Jurkat, Clone E6-1 (cell line): Measurements from ENCODE around the gene VSX2.

Experiments used
- DNase-seq: peaks from one replicate; pipeline ENCODE4 v3.0.0-alpha.2; 2011; ENCODE audit warnings: low read depth, low spot score
- H3K4me3 ChIP-seq: 2 replicates; pipeline ENCODE4 v1.5.1; 2011; ENCODE audit warnings: mild to moderate bottlenecking, low read length, control low read depth, moderate library complexity

Gene VSX2

DNA sequence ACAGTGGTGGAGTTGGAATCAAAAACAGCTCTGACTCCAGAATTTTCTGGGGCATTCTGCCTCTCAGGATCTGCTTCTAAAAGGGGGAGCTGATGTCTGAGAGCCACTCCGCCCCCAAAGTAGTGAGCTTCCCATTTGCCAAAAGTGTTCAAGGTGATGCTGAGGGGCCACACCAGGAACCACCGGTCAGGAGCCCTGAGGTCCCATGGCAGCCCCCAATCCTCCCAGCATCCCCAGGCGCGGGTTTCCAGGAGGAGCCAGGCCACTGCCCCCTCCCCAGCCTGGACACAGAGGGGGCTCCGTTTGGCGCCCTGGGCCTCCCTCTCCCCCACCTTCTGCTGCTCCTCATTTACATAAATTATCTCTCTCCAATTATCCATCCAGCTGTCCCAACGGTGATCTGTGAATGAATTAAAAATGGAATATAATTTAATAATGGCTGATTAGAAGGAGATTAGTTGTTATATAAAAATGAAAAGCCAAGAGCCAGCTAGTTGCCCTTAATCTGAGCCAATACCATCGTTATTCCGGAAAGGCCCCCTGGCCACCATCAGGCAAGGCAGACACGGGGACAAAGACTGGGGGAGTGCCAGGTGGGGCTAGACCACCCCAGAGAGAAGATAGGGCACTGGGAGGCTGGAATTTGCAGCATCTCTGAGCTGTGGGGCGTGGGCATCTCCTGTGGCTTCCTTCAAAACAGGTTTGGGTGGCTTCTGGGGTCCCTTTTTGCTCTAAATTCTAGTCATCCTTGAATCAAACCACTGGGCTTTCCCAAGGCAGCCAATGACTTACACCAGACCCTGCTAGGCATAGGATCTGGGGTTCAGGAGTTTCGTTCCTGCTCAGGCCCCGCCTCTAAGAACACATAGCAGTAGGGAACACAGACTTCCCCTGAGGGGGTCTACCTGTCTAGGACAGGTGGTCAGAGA, 19.7 kb upstream of the VSX2 start:
- no peak overlapping the region for H3K4me3 ChIP-seq
- DNase-seq, result no peak

DNA sequence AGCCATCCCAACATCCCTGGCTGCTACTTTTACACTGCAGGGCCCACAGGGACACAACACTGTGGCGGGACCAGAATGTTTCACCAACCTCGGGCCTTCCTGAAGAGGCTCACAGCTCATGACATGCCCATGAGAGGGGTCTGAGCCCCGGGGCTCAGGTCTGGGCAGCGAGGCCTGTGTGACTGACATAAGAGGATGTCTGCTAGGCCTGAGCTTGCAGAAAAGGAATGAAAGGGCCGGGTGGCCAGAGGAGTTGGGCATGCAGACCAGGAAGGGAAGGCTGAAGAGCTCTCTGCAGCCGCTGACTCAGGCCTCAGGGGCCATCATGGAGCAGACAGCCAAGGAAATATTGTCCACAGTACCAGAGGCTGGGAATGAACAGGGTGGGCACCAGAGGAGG, 18.3 kb upstream of the VSX2 start:
- no peak overlapping the region for H3K4me3 ChIP-seq

DNA sequence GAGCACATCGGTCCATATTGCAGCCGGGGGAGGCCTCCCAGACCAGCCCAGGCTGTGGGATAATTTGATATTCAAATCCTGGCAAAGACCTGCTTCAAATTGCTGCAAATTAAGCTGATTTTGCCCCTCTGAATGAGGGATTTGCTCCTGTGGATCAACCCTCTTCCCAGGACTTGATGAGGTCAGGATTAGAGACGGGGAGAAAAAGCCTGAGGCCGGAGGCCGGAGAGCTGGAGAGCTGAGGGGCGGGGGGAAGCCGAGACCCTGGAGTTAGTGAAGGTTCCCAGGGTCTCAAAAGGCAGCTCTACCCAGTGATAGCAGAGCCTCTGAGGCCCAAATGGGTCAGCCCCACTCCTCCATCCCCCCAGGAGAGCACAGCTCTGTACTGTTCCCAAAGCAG, 17.5 kb upstream of the VSX2 start:
- no peak for DNase-seq
- no peak overlapping the region for H3K4me3 ChIP-seq

More for the DNA sequence above, 18.3 kb upstream of the VSX2 start:
- DNase-seq, result no peak

DNA sequence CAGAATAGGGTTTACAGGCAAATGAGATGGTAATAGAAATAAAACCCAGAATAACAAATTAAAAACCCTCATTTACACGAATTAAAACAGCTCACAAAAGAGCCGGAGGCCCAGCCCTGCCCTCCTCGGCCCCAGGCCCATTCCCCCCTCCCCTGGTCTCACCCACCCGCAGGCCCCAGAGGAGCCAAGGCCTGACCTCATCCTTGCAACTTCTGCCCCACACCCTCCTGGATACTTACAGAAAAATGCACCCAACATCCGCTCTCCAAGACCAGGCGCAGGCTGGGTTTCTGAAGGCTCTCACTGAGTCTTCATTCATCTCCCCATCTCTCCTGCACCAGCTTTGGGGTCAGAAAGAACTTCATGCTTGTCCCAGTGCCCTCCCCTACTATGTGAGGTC, 16.2 kb upstream of the VSX2 start:
- no peak overlapping the region for H3K4me3 ChIP-seq
- DNase-seq, result no peak

DNA sequence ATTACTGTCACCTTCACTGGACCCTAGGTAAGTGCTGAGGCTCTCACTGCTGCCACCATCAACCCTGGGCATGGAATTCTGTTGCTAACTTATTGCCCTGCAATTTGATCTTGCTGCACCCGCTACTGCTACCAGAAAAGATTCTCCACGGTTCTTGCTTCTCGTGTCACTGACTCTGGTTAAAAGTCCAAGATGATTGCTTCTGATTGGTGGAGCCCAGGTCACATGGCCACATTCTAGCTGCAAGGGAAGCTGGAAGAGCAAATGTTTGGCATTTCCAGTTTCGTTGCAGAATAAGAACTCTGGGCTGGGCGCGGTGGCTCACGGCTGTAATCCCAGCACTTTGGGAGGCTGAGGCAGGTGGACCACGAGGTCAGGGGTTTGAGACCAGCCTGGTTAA, 7.5 kb upstream of the VSX2 start:
- no peak overlapping the region for H3K4me3 ChIP-seq
- DNase-seq, result no peak

DNA sequence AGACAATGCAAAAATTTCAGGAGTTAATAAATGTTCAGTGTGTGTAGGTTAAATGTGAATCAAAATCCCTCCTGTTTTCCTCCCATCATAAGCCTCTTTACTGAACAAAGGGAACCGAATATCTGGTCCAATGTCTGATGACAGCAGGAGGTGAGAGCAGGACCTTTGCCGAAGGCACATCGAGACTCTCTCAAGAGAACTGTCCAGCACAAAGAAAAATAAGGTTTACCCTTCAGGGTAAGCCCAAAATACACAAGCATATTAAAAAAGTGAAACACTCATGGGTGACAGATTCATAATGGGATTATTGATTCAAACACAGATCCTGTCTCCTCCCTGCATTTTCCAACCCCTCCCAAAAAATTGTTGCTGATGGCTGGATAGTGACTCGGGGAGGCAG, 4.2 kb upstream of the VSX2 start:
- H3K4me3 ChIP-seq, result no peak overlapping the region
- no peak for DNase-seq

DNA sequence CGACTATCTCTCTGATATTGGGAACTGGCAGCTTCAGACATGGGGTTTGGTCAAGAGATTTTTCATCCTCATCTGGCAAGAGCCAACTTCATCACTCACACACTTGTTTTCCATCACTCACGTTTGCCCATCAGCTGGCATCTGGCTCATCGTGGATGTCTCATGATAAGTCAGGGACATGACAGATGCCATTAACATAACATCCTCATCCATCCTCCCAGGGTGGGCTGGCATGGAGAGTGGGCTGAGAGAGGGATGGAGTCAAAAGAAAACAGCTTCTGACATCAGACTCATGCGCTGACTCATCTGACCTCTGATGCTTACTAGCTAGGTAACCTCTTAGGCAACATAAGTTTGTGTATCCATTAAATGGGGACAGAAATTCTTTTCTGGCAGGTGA, 1.8 kb upstream of the VSX2 start:
- H3K4me3 ChIP-seq, result no peak overlapping the region
- no peak for DNase-seq

DNA sequence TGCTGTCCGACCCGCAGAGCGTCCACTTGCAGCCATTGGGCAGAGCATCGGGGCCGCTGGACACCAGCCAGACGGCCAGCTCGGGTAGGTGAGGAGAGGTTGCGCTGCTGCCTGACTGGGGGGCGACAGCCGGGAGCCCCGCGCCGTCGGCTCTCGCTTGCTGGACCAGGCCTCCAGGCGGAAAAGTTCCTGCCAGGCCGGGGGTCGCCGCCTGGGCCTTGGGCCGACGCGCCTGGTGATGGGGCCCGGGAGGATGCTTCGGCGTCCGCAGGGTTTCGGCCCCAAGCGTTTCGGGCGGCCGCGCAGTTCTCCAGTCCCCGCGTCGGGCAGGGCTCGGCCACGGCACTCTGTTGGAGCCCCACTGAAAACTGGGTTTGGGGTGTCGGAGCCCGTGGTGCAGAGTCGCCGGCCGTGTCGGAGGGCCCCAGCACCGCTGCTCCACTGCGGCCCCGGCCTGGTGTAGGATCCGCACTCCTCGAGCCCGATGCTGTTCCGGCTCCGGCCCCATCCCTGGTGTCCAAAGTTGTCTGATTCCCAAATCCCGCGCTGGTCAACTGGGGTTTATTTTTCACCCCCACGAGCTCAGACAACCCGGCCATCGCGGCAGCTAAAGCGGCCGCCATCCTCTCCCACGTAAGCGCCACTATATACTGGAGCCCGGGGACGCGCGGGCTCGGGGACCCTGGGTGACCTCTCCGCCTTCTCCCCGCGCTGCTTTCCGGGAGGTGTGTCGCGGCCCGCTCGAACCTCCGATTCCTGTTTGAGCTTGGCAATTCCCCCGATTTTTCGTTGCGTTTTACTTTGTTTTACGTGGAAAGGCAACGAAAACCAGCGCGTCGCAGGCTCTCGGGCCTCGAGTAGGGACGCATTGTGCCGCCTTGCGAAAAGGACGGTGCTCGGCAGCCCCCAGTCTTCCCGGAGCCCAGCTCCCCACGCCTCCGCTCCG, 872 bp downstream of the VSX2 start:
- no peak overlapping the region for H3K4me3 ChIP-seq
- no peak for DNase-seq

DNA sequence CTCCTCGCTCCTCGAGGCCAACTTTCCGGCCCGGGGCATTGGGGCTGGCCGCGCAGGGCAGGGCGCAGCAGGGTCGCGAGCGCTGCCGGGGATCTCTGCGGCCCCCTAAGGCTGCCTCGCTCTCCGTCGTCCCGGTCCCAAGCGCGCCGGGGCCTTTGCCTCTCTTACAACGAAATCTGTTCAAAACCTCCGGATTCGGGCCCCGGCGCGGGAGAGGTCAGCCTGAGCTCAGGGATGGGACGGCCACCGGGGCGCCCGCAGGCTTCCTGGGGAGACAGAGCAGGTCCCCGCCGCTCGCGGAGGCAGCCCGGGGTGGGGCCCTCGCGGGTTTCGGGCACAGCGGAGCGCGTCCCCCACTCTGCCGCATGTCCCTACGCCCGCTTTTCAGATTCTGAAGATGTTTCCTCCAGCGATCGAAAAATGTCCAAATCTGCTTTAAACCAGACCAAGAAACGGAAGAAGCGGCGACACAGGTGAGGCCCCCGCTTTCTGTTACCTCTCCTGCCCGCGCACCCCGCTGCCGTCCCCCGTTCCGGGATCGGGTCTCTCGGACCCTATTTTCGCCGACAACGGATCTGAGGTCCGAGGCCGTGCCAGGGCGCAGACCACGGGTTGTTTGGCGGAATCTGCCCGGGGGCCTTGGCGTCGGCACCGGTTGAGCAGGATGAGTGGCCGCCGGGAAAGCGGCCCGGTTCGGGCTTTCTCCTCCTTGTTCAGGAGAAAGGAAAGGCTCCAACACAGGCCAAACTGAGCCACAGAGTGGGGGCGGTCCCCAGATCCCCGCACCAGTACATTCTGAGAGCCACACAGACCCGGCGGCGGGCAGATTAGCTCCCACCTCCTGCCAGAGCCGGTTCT, 1.8 kb downstream of the VSX2 start:
- DNase-seq, result no peak
- no peak overlapping the region for H3K4me3 ChIP-seq

DNA sequence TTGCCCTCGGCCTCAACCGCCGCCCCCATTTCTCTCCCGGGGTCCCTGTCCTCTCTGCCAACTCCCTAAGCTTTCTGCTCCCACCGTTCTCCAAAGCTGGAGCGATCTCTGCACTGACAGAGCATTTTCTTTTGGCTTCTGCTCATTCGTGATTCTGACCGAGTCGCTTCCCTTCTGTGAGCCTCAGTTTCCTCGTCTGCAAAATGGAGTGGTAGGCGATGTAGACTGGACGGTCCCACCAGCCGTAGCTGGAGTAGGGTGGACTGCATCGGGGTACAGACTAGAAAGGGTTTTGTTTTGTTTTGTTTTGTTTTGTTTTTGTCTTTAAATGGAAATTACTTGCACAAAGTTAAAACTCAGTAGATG, 2.4 kb downstream of the VSX2 start:
- no peak for DNase-seq
- no peak overlapping the region for H3K4me3 ChIP-seq

DNA sequence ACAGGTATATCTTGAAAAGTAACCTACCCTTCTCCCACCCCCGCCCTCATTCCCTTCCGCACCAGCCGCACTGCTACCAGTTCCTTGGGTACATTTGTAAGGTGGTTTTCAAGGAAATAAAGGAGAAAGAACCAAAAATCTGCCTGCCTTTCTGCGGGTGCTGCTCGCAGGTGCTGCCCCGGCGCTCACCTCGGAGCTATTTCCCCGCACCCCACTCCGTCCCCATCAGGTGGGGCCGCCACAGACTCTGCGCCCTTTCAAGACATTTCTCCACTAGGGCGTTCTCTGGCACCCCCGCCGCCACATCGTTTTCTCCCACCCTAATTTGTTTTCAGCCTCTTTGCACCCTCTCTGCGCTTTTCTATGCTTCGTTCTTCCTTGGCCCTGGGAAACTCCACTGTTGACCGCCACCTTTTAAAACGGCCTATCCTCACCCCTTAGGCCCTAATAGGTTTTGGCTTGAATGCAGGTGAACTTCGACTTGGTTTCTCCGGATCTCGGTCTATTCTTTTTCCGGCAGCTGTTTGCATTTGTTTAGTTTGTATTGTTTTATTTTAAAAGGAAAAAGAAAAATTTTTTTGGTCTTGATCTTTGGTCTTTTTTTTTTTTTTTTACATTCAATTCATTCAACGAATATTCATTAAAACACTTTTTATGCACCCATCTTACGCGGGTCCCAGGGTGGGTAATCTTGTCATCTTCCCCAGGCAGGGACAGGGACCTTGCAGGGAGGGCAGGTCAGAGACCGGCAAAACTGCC, 3.0 kb downstream of the VSX2 start:
- no peak for DNase-seq
- H3K4me3 ChIP-seq, result no peak overlapping the region

DNA sequence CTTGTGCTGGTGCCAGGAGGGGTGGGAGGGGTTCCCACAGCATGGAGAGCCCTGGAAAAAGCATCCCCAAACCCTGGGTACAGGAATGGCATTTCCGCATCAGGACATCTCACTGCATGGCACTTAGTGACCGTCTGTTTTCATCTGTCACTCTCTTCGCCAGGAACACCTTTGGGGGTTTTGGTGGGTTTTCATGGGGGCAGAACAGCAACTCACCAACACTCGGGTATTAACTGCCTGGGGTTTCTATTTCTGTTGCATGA, 3.5 kb downstream of the VSX2 start:
- DNase-seq, result no peak
- H3K4me3 ChIP-seq, result no peak overlapping the region

DNA sequence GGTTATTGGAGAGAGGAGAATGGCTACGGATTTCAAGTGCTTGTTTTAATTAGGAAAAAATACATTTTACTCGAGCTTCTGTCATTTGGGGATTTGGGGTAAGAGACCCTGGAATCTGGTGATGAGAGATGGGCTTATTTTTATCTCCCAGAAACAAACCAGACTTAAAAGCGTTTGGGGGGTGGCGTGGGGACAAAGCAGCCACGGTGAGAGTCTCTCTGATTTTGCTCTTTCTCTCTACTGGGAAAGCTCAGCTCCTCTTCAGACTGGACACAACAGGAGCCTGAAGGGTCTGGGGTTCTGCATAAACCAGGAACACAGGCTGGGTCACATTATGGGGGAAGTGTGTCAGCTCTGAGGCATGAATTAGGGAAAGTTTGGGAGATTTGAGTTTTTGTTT, 3.8 kb downstream of the VSX2 start:
- no peak overlapping the region for H3K4me3 ChIP-seq
- no peak for DNase-seq

DNA sequence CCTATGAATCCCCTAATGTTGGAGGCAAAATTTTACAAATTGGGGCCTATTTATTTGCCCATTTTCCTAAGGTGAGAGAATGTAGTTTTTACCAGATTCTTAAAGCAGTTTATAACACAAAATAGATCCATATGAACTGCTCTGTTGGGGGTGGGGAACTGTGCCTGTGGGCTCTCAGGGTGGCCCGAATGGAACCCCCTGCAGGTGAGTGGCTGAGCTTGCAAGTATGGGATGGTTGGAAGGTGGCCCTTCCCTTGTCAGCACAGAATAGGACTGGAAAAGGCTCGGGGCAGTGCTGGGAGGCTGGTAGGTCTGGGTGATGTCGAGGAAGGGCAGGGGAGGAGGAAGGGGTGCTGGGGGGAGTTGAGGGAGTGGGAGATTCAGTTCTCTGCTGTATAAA, 4.9 kb downstream of the VSX2 start:
- DNase-seq, result no peak
- H3K4me3 ChIP-seq, result no peak overlapping the region

DNA sequence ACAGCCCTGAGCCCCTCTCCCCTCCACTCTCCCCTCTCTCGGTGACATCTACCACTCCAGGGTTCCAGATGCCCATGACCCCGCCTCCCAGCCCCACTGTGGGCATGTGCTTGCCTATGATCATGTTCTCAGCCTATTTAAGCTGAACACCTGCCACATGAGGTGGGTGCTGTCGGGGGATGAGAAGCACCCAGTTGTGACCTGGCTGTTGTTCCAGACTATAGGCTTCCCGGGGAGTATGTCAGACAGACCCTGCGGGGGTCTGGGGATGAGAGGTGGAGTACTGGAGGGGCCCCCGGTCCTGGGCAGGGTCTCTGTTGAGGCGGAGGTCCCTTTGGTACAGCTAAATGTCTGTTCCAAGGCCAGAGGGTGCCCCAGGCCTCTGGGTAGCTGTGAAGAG, 6.0 kb downstream of the VSX2 start:
- DNase-seq, result no peak
- no peak overlapping the region for H3K4me3 ChIP-seq

DNA sequence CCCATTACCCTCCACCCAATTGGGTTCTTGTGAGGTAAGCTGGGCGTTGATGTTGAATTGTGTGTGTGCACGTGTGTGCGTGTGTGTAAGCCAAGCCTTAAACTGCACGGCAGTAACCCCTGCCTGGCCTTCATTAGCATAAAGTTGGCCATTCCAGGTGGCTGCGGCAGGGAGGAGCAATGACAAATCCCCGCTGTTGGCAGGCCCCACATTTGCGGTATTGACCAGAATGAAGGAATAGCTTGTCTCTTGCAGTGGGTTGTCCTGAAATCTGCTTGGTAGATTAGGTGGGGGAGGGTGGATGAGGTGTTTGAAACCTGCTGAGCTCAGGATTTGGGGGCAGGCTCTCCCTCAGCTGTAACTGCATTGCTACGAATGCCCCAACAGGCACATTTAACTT, 7.3 kb downstream of the VSX2 start:
- no peak overlapping the region for H3K4me3 ChIP-seq
- no peak for DNase-seq

DNA sequence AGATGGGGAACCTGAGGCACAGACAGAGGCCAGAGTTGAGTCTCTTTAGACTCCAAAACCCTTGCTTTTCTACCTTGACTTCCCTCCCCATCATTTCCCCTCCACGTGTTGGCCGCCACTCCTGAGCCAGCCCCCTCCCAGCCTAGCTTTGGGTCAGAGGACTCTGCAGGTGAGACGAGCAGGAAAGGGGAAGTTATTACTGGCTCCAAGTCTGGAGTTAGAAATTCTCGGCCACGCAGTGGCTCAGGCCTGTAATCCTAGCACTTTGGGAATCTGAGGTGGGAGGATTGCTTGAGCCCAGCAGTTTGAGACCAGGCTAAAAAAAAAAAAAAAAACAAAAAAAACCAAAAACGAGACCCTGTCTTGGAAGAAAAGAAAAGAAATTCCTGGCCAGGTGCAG, 8.8 kb downstream of the VSX2 start:
- no peak overlapping the region for H3K4me3 ChIP-seq
- DNase-seq, result no peak

DNA sequence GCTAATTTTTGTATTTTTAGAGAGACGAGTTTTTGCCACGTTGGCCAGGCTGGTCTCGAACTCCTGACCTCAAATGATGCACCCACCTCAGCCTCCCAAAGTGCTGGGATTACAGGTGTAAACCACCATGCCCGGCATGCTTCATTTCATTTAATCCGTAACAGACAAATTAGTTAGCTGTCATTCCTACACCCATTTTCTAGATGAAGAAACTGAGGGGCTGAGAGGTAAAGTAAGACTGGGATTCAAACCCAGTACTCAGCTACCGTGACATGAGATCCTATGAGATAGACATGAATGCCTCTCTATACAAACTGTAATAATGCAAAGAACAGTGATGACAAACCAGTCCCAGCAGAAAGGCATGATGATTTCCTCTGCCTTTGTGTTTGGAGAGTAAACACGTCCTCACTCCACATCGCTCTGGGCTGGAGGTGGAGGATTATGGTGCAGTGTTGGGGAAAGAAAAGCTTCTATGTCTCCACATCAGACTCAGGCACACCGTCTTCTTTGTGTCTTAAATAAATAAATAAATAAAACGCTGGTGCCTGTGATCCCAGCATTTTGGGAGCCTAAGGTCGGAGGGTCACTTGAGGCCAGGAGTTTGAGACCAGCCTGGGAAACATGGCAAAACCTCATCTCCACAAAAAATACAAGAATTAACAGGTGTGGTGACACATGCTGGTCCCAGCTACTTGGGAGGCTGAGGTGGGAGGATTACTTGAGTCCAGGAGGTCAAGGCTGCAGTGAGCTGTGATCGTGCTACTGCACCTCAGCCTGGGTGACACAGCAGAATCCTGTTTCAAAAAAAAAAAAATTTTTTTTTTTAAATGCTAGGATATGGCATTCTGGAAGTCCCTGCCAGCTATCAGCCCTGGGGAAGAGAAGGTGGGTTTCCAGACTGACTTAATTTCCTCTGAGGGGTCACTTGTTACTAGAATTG, 10.5 kb downstream of the VSX2 start:
- no peak overlapping the region for H3K4me3 ChIP-seq
- DNase-seq, result no peak
